HUDEP-2 (cell line): ENCODE data around the gene HAP1.
"Not testable (repeated sequence)": the region's sequence is repeated elsewhere in the genome, so short reads cannot be mapped to it uniquely, and the experiment has no call there.

Source experiments
- DNase-seq, 76 experiments: peaks; one replicate each; lab custom pipeline; 2025; ENCODE audit not compliant: unreplicated experiment in 76 of 76; lab: John Stamatoyannopoulos, UW

Gene HAP1

DNA sequence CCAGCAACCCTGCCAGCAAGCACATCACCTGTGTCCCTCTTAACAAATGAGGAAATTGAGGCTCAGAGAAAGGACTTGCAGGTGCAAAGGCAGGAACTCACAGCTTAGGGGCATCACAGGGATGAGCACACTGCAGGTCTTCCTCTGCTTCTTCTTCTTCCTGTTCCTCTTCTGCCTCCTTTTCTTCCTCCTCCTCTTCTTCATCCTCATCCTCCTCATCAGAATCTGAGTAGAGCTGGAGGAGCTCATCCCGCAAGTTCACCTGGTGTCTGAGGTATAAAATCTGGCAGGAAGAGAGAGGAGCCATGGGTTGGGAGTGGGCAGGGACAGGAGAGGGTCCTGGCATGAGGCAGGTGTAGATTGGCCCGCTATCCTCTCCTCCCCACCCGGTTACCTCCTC is 2.6 kb downstream of the HAP1 start:
- no peak for DNase-seq

DNA sequence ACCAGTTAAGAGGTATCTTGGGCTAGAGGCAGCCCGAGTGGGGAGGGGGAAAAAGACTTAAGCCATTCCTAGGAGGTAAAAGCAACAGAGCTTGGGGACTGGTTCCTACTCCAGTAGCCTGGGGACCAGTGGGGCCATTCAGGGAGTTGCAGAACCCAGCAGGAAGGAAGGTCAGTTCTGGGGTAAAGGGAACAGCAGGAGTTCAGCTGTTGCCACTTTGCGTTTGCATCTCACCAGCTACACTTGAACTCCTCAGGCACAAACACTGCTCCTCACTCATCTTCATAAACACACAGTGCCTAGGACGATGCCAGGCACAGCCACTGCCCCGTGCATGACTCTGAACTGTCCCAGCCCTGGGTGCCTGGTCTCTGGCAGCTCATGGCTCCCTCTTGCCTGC is 4.0 kb downstream of the HAP1 start:
- DNase-seq: no peak

DNA sequence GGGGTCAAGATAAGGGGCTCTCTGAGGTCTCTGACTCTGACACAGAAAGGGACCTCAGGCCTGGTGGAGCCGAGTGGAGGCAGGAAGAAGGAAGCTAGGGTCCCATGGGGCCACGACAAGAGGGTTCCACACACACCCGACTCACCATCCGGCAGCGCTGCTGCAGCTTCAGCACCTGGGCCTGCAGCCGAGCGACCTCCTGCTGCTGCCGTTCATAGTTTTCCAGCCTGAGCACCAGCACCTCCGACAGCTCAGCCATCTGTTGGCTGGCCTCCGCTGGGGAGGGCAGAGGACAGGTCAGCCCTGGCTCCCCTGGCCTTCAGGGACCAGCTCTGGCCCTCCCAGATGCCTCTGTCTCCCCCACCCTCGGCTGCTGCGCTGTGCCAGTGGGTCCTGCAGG is 6.4 kb downstream of the HAP1 start:
- DNase-seq: no peak

DNA sequence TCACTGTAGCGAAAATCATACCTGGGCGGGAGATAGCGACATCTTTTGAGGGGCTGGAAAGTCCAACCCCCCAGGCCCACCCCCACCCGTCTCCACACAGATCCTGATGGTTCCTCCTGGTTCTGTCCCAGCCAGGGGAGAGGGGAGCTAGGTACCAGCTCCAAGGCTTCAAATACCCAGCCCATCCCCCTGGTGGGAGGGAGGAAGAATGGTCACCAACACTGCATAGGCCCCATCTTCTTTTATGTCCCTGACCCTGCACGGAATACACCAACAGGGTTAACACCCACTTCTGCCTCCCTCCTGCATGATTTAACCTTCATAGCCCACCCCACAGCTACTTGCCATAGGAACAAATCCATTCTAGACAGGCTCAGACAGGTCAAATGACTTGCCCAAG is 9.3 kb downstream of the HAP1 start:
- DNase-seq: no peak

DNA sequence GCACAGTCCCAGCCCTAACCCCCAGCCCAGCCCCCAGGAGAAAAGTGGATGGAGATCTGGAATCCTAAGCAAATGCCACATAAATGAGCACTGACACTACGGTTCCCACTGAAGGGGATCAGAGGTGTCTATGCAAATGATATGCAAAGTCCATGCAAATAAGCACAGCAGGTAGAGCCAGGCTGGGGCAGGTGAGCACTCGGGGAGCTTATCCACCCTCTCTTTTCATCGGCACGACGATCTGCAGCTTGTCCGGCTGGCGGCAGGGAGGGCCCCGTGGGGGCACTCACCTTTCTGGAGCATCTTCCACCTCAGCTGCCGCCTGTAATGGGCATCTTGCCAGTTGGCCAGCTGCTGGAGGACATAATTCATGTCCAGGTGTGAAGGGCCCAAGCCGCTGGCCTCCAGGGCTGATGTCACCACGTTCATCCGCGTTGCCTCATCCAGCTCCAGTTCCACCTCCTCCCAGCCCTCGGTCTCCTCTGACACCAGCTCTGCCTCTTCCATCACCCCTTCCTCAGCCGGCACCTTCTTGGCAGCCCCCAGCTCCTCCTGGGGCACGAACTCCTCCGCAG is 9.9 kb downstream of the HAP1 start:
- no peak for DNase-seq

DNA sequence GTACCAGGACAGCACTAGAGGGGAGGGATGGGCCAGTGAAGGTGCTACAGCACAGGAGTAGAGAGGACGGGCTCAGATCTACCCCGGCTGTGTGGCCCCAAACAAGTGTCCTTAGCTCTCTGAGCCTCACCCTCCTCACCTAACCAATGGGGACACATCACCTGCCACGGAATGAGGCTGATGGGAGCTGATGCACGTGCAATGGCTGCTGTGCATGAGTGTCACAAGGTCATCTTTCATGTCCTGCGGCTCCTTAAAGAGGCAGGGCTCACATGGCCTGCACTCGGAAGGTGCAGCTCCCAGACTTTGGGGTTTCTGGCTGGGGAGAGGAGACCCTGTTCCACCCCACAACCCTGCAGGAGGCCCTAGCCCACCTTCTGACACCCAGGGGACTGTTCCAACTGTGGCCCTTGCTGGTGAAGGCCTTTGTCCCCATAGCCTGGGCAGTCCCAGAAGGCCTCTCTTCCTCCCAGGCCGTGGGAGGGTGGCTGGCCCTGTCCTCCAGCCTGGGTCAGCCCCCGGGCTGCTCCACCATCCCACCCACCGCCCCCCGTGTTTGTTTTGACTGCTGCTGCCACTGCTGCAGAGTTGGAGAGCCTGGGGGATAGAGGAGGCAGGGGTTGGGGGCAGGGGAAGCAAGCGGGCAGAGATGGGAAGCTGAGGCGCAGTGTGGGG is 10.5 kb downstream of the HAP1 start:
- DNase-seq: no peak

DNA sequence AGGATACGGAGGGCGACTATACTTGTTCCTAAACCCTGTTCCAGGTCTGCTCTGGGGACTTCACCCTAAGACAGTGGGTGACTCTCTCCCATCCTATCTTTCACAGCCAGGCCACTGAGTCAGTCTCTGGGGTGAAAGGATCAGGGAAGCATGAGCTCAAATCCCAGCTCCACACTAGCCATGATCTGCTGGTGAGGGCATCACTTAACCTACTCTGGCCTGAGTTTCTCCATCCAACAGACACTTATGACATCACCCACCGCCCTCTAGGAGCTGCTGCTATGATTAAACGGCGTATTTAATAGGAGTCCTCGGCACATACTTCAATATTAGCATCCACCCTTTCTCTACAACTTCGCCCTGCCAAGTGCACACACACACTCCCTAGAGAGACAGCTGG is 12.2 kb downstream of the HAP1 start:
- no peak for DNase-seq

DNA sequence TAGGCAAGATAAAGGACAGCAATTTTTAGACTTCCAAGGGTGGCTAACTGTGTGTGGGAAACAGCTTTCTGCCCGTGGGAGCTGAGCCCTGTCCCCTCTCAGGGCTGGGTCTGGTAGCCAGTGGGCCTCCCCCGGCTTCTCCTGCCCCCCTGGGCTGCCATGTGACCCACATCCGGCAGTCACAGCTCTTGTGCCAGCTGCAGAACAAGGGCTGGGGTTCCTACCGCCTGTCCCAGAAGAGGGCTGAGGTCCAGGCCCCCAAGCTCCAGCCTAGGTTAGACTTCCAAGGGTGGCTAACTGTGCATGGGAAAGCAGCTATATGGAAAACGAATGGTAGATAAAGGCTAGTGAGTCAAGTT is 16.2 kb downstream of the HAP1 start:
- DNase-seq: no peak

DNA sequence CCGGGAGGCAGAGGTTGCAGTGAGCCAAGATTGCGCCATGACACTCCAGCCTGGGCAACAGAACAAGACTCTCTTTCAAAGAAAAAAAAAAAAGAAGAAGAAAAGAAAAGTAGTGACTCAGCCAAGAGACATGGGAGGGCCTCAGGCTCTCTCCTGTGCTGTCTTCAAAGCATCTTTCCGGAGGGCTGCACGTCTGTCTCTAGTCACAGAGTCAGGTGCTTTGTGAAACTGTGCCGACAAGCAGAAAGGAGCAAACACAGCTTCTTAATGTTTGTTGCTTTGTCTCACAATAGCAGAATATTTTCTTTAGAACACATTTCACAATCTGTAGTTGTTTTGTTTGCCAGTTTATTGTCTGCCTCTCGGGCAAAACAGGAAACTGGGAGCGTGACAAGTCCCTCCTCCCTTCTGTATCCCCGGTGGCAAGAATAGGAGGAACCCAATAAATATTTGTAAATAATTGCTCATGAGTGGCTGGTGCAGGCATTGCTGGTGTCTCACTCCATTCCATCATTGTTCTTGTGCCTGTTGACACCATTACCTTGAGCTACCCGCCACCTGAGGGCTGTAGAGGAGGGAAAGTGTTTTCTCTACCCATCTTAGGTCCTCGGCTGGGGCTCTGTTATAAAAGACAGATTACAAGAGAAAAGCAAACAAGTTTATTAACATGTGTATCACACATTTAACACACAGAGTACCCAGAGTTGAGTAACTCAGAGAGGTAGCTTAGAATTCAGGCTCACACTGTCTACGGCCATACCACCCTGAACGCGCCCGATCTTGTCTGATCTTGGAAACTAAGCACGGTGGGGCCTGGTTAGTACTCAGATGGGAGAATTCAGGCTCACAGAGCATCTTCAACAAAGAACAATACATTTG is 16.8 kb downstream of the HAP1 start:
- no peak for DNase-seq

DNA sequence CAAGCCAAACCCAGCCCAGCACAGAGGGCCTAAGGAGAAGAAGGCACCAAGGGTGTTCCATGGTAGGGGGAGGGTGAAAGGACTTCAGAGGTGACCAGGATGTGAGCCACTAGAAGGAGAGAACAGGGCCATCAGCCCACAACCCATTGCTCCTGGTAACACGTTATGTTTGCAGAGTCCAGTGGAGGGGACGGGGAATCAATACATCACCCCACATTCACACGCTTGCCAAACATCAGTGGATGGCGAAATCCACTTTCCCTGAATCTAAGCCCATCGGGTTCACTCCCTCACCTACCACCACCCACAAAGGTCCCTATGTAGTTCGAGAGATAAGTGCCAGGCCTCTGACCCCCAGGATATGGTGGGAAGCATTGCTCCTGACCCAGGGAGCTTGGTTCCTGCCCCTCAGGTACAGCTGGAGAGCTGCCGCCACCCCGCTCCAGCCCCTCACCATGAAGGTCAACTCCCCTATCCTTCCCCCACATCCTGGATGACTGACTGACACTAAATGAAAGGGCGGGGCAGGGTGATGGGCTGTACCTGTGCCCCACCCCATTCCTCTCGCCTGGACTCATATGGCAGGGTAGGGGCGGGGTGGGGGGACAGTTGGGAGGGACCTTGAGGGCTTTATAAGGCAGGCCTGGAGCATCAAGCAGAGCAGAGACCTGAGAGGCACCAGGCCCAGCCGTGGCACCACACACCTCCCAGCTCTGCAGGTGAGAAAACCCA is 22.6 kb downstream of the HAP1 start, which contains the start of gene GAST:
Gene GAST (plus strand): TSS at position 663 of the 732 bp plus-strand sequence. CDS start 3,106 bp downstream, outside the sequence.
- DNase-seq: no peak

DNA sequence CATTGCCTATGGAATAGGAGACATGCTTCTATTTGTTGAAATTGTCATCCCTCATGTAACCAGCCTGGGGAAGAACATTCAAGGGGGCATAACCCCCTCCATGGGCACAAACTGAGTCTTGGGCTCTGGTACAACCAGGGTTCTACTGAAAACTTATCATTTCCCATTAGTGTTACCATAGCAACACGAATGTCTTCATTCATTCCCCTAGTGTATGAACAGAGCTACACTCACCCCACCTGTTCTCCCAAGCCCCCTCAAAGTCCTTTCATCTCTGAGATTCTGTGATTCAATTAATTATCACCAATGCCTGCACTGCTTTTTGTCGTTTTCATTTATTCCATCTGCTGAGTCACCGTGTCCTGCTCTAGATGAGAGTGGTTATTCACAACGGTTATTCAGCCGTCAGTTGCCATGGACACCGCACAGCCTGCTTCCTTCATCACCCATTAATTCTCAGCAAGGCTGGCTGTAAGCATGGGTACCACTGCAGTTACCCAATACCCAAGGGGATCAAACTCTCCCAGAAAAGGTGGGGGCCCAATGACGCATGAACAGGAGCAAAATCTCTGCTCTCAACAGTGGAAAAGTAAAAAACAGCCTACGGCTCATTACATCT is 23.9 kb downstream of the HAP1 start:
- no peak for DNase-seq

DNA sequence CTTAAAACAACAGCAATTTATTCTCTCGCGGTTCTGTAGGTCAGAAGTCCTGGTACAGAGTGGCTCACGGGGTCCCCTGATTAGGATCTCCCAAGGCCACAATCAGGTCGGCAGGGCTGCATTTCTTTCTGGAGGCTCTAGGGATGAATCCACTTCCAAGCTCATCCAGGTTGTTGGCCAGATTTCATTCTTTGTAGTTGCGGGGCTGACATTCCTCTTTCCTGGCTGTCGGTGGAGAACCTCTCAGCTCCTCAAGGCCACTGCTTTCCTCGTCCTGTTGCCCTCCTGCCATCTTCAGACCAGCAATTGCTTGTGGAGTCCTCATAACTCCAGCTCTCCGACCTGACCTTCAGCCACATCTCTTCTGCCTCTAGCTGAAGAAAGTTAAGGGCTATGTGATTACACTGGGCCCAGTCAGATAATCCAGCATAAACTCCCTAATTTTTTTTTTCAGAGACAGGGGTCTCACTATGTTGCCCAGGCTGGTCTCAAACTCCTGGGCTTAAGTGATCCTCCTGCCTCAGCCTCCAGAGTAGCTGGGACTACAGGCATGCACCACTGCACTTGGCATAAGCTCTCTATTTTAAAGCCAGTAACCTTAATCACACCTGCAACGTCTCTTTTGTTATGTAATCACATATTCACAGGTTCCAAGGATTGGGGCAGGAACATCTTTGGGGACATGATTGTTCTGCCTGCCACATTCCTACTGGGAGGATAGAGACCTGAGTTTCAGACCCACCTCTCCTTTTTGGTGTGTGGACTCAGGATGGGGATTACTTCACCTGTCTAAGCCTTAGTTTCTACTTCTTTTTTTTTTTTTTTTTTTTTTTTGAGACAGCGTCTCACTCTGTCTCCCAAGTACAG is 26.4 kb downstream of the HAP1 start:
- no peak for DNase-seq

DNA sequence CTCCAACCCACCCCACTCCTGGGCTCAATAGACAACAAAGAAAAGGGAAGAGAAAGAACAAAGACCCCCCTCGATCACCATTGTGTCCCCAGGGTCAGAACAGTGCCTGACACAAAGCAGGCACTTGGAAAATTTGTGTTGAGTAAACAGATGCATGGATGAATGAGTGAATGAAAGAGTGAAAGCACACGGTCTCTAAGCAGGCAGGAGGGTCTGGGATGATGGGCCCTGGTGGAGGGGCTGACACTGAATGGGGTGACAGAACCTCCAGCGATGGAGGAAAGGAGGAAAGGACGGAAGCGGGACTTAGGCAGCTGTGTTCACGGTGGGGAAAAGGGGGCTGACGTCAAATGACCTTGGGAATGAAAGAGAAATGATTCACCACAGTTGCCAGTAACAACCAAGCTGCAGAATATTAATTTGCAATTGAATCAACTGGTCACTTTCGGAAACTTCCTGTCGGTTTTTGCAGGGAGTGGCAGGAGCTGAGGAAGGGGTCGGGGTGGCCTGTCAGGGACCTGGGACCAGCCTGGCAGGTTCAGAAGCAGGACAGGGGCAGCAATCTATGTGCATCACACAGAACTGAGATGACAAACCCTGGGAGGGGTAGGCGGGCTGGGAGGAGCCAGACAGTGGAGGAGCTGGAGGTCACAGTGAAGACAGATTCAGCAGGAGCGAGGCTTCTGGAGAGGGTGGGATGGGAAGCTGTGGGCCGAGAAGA is 29.0 kb downstream of the HAP1 start:
- DNase-seq: no peak

DNA sequence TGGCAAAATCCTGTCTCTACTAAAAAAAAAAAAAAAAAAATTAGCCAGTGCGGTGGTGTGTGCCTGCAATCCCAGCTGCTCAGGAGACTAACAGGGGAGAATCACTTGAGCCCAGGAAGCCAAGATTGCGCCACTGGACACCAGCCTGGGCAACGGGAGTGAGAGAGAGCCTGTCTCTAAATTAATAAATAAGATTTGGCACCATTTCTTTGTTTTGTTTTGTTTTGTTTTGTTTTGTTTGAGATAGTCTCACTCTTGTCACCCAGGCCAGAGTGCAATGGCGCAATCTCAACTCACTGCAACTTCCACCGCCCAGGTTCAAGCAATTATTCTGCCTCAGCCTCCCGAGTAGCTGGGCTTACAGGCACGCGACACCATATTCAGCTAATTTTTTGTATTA is 31.7 kb downstream of the HAP1 start:
- DNase-seq: no peak

DNA sequence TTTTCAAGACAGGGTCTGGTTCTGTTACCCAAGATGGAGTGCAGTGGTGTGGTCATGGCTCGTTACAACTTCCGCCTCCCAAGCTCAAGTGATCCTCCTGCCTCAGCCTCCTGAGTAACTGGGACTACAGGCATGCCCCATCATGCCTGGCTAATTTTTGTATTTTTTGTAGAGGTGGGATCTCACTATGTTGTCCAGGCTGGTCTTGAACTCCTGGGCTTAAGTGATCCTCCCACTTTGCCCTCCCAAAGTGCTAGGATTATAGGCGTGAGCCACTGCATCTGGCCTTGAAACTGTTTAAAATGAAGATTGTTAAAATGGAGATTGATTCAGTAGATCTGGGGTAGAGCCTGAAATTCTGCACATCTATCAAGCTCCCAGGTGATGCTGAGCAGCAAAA is 33.6 kb downstream of the HAP1 start:
- DNase-seq: not testable (repeated sequence)

DNA sequence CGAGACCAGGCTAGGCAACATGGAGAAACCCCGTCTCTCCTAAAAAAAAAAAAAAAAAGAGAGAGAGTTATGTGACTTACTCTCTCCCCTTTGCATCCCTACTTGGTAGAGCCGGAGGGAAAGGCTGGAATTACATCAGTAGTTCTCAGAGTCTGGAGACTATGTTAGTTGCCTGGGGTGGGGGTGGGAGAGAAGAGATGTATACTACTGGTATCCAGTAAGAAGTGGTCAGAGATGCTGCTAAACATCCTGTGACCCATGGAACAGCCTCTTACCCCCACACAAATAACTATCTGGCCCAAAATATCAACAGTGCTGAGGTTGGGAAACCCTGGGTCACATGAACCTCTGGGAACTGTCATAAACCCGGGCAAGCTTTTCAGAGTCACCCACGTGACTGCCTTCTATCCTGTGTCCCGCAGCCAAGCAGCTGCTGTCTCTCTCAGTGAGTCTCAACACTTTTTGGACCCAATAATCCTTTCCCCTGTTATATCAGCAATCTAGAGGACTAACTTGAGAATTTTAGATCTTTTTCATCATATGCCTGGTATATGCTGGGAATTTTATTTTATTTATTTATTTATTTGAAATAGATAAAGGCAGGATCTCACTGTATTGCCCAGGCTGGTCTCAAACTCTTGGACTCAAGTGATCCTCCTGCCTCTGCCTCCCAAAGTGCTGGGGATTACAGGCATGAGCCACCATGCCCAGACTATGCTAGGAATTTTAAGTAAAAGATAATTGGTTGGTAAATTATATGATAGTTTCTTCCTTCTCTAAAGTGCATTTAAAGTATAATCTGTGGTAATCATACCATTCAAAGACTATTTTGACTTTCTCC is 37.1 kb downstream of the HAP1 start:
- peak in 16 of 76 experiments; percentile 6 to 68 (median 26) for DNase-seq

DNA sequence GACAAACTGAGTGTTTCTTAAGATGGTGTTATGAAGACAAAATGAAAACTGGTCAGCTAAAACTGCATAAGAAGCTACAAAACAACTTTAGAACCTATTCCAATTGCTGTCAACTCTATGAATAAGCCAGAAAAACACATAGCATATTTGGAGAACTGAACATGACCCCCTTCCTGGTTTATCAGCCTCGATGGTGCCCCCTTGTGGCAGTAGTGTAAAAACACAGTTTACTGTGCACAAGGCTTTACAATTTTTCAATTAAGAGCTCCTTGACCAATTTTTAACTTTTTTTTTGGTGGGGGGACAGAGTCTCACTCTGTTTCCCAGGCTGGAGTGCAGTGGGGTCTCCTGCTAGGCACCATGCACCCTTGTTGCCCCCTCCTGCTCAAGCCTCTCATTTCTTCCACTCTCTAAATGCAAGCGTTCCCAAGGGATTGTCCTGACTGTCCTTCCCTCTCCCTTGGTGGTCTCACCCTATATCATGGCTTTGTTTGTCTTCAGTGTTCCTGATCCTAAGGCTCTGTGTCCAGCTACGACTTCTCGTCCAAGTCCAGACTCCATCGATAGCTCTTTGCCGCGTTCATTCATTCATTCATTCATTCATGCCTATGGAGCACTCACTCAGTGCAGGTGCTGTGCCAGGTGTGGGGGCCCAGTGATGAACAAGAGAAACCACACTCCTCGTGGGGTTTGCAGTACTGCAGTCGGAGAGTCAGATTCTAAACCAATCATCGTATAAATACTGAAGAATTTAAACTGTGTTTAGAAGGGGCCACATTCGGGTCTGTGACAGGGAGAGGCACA is 38.3 kb downstream of the HAP1 start:
- DNase-seq: peak in 54 of 76 experiments; percentile 7 to 72 (median 51)
